Keratinocyte (primary cell): ENCODE data around the gene SLC6A2. TPM values are rescaled to one million over a fixed set of nuclear protein-coding genes. Genes with fewer than 3 reads are reported as not detected.

ENCODE experiments used
- DNase-seq: peaks from one replicate; pipeline ENCODE4 v3.0.0-alpha.2; 2011; ENCODE audit warnings: low read depth, missing footprints, low spot score
- FAIRE-seq: peaks from 2 replicates; lab custom pipeline; 2011; peaks lifted over from hg19 to GRCh38; lab: Jason Lieb, UNC
- H2AFZ ChIP-seq: 2 replicates; pipeline ENCODE4 v1.6.0; 2012; ENCODE audit warnings: low read length, control low read depth, inconsistent platforms; ENCODE audit not compliant: control insufficient read depth
- H3K27ac ChIP-seq: 2 replicates; pipeline ENCODE4 v1.5.1; 2011; ENCODE audit warnings: low read length; ENCODE audit not compliant: control insufficient read depth, insufficient read depth
- H3K27me3 ChIP-seq: 3 replicates; pipeline ENCODE4 v1.6.0; 2011; ENCODE audit warnings: low read length; ENCODE audit not compliant: control insufficient read depth, insufficient read depth; ENCODE audit errors: extremely low read depth
- H3K36me3 ChIP-seq, 2 experiments: 2 replicates in 1 of 2; 3 replicates in 1 of 2; pipeline ENCODE4 v1.5.1; 2011; ENCODE audit warnings: low read length in 2 of 2, mild to moderate bottlenecking in 1 of 2; ENCODE audit not compliant: control insufficient read depth in 2 of 2, insufficient read depth in 2 of 2; ENCODE audit errors: extremely low read depth in 1 of 2
- H3K4me1 ChIP-seq: 3 replicates; pipeline ENCODE4 v1.5.1; 2011; ENCODE audit warnings: low read length; ENCODE audit not compliant: control insufficient read depth, insufficient read depth; ENCODE audit errors: extremely low read depth
- H3K4me2 ChIP-seq: 3 replicates; pipeline ENCODE4 v1.6.0; 2011; ENCODE audit warnings: low read depth, low read length; ENCODE audit not compliant: control insufficient read depth, insufficient read depth; ENCODE audit errors: extremely low read depth
- H3K4me3 ChIP-seq, 3 experiments: fragments of 200-600 bp in 1 of 3; sonication (generic) in 1 of 3; 2 replicates in 2 of 3; 3 replicates in 1 of 3; pipeline ENCODE4 v1.5.1; 2011 to 2016; ENCODE audit warnings: low read length in 3 of 3, mild to moderate bottlenecking in 3 of 3, control low read depth in 2 of 3, inconsistent platforms in 1 of 3, low read depth in 1 of 3, mixed read lengths in 1 of 3, mixed run types in 1 of 3, moderate library complexity in 1 of 3; ENCODE audit not compliant: control insufficient read depth in 2 of 3, insufficient read depth in 2 of 3; ENCODE audit errors: extremely low read depth in 1 of 3
- H3K79me2 ChIP-seq: 2 replicates; pipeline ENCODE4 v1.6.0; 2012; ENCODE audit warnings: low read length; ENCODE audit not compliant: control insufficient read depth, insufficient read depth
- H3K9ac ChIP-seq: 3 replicates; pipeline ENCODE4 v1.6.0; 2011; ENCODE audit warnings: low read length; ENCODE audit not compliant: control insufficient read depth, insufficient read depth; ENCODE audit errors: extremely low read depth
- H3K9me1 ChIP-seq: 3 replicates; pipeline ENCODE4 v1.6.0; 2011; ENCODE audit warnings: low read length; ENCODE audit not compliant: control insufficient read depth, insufficient read depth; ENCODE audit errors: extremely low read depth
- H3K9me3 ChIP-seq: 2 replicates; pipeline ENCODE4 v1.5.1; 2012; ENCODE audit warnings: low read depth, low read length; ENCODE audit not compliant: control insufficient read depth
- H4K20me1 ChIP-seq: 3 replicates; pipeline ENCODE4 v1.6.0; 2011; ENCODE audit warnings: low read length; ENCODE audit not compliant: control insufficient read depth, insufficient read depth; ENCODE audit errors: extremely low read depth
- EZH2 ChIP-seq: IDR thresholded peaks from one replicate; pipeline ENCODE4 v1.6.1; 2012; ENCODE audit warnings: inconsistent platforms, mild to moderate bottlenecking, low read length, moderate library complexity
- dilution Hi-C: fragments of 300-500 bp; cut with MboI; formaldehyde crosslinking; loops from one replicate; pipeline ENCODE4 v1.7.0; 2020; ENCODE audit warnings: low sequenced_read_pairs; ENCODE audit not compliant: extremely low pct_ligation_motif_present
- polyA plus RNA-seq, 5 experiments: library from polyadenylated mRNA; depleted of rRNA in 3 of 5; stranded (reverse) in 3 of 5; stranded (forward) in 1 of 5; unstranded in 1 of 5; fragments of >200 nt; gene quantifications; 1 replicate in 1 of 5; 2 replicates in 3 of 5; 3 replicates in 1 of 5; pipeline versions ENCODE4 v1.2.1 to v1.2.3, GENCODE V29; 2011 to 2012; ENCODE audit warnings: missing spikeins in 2 of 5, low read depth in 1 of 5, low replicate concordance in 1 of 5
- TF ChIP-seq, protein P1 (sequence below), 3 experiments: IDR thresholded peaks in 1 of 3; conservative IDR thresholded peaks in 1 of 3; optimal IDR thresholded peaks in 1 of 3; 2 replicates in 2 of 3; 3 replicates in 1 of 3; pipeline versions ENCODE3 to v1.5.1; 2011; ENCODE audit warnings: low read length in 3 of 3, mild to moderate bottlenecking in 3 of 3, moderate library complexity in 2 of 3, control low read depth in 1 of 3, inconsistent platforms in 1 of 3; ENCODE audit not compliant: insufficient read depth in 2 of 3; ENCODE audit errors: extremely low read depth in 1 of 3

Gene SLC6A2
- polyA plus RNA-seq, 1 donor (not counting 4 experiments of a cell fraction or from before 2014, with no cell fraction given) = 0.20 TPM

DNA sequence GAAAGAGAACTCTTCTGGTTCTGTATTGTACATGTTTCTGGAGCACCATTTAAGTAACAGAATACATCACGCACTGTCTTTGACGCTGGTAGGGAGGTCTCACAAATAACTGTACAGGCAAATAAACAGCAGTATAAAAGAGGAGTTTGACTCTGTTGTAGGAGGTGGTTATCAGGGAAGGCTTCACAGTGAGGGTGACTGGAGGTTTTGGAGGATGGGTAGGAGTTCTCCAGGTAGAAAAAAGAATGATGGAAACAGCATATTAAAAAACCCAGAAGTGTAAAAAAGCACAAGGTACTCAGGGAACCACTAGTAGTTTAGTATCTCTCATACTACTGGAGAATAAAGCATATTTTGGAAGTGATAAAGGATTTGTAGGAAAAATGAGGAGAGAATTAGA is 2.7 kb upstream of the SLC6A2 start:
- no peak for DNase-seq
- Histone ChIP-seq H3K4me1 (peaks cover 2% of the 10 kb centered on the region), H3K9me3 (no peaks in the 10 kb centered on the region), H3K9me1 (no peaks in the 10 kb centered on the region), H3K27ac (no peak overlapping the region), H3K36me3 (no peaks in the 10 kb centered on the region), H3K27me3 (peaks cover 73% of the 10 kb centered on the region), H2AFZ (no peak overlapping the region), H3K4me3 (no peak overlapping the region), H4K20me1 (no peaks in the 10 kb centered on the region), H3K9ac (no peak overlapping the region), H3K79me2 (no peaks in the 10 kb centered on the region), H3K4me2 (no peak overlapping the region)
- TF ChIP-seq, protein P1, sequence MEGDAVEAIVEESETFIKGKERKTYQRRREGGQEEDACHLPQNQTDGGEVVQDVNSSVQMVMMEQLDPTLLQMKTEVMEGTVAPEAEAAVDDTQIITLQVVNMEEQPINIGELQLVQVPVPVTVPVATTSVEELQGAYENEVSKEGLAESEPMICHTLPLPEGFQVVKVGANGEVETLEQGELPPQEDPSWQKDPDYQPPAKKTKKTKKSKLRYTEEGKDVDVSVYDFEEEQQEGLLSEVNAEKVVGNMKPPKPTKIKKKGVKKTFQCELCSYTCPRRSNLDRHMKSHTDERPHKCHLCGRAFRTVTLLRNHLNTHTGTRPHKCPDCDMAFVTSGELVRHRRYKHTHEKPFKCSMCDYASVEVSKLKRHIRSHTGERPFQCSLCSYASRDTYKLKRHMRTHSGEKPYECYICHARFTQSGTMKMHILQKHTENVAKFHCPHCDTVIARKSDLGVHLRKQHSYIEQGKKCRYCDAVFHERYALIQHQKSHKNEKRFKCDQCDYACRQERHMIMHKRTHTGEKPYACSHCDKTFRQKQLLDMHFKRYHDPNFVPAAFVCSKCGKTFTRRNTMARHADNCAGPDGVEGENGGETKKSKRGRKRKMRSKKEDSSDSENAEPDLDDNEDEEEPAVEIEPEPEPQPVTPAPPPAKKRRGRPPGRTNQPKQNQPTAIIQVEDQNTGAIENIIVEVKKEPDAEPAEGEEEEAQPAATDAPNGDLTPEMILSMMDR (optimal IDR thresholded peaks at IDR 0.05 in 1 of 3, IDR thresholded peaks at IDR 0.05 in 1 of 3, conservative IDR thresholded peaks at IDR 0.05 in 1 of 3; ENCODE audit: extremely low read depth in 1 of 3, insufficient read depth in 2 of 3, low read length in 3 of 3) = no peak
- no peak for TF ChIP-seq EZH2
- dilution Hi-C loops = no loop called here
- no peak for FAIRE-seq

DNA sequence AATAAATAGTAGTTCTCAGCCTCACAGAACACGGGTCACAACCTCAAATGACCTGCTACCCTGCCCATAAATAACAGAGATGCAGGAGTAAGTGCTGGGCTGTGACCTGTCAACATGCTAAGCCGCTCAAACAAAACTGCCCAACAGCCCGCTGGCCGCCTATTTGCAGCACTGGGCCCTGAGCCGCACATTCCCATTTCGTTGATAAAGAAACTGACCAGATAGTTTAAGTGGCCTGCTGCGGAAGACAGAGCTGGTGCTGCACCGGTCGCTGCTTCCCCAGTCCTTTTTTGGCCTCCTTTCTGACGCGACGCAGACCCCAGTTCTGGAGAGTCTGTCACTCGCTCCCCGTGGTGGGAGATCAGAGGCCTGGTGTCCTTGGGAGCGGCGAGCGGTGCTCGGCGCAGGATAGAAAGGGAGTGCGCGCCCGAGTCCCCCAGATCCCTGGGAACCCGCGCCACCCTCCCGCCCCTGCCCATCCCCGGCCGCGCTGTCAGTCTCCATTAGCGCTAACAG is 349 bp upstream of the SLC6A2 start:
- Histone ChIP-seq H2AFZ (no peak overlapping the region), H3K27ac (no peak overlapping the region), H3K79me2 (no peaks in the 10 kb centered on the region), H3K36me3 (no peaks in the 10 kb centered on the region), H3K27me3 (peaks cover 67% of the 10 kb centered on the region), H3K4me1 (peaks cover 11% of the 10 kb centered on the region), H4K20me1 (no peaks in the 10 kb centered on the region), H3K9ac (no peak overlapping the region), H3K4me3 (peak overlapping the region; percentile 4 to 45 (median 40)), H3K4me2 (peak overlapping the region; percentile 74), H3K9me3 (no peaks in the 10 kb centered on the region), H3K9me1 (no peaks in the 10 kb centered on the region)
- TF ChIP-seq EZH2 = peak; percentile 22
- TF ChIP-seq, protein P1 (optimal IDR thresholded peaks at IDR 0.05 in 1 of 3, IDR thresholded peaks at IDR 0.05 in 1 of 3, conservative IDR thresholded peaks at IDR 0.05 in 1 of 3; ENCODE audit: extremely low read depth in 1 of 3, insufficient read depth in 2 of 3, low read length in 3 of 3) = no peak
- DNase-seq (no peak), FAIRE-seq (no peak)
- dilution Hi-C loops = no loop called here
